HG02938 (cell line): ENCODE data around the gene CACNA1B.
"Not testable (repeated sequence)": the region's sequence is repeated elsewhere in the genome, so short reads cannot be mapped to it uniquely, and the experiment has no call there.

ENCODE experiments used
- ATAC-seq: cut with Tn5 transposase; IDR thresholded peaks from one replicate; pipeline ENCODE4 v1.9.1; 2021; ENCODE audit warnings: mild to moderate bottlenecking, moderate library complexity; ENCODE audit not compliant: unreplicated experiment

The CACNA1B gene

DNA sequence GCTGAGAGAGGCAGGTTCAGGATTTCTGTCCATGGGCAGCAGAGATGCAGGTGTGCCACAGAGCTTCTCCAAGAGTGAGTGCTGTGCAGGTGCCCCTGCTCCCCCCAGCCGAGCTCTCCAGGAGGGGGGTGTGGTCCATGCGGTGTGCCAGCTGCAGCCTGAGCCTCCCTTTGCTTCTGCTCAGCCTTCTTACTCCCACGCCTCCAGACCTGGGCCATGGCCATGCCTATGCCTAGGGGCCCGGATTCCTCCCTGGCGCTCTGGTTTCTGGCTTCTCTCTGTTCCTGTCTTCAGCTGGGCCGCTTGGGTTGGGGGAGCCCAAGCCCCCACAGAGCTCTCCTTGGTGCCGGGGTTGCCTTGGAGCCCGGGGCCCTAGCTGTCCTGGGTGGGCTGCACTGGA is 133.3 kb downstream of the CACNA1B start:
- no peak for ATAC-seq

DNA sequence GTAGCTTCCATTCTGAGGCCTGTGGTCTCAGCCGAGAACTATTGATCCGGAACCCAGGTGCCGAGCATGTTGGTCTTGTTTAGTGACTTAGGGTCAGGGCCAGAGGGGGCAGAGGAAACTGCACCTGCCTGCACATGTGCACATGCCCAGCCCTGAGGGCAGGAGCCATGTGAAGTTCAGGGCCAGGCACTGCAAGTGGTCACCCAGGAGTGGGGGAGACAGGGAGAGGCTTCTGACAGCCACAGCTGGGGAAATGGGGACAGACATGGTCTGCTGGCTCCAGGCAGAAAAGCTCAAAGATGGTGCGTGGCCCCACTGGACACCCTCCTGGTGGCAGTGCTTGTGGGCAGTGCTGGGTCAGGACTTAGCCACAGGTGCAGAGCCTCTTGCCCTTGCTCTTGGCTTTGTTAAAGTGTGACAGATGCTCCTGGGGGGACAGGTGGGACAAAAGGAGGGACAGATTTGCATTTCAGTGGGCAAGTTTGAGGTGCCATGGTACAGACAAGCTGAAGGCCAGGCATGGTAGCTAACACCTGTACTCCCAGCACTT is 134.4 kb downstream of the CACNA1B start:
- no peak for ATAC-seq

DNA sequence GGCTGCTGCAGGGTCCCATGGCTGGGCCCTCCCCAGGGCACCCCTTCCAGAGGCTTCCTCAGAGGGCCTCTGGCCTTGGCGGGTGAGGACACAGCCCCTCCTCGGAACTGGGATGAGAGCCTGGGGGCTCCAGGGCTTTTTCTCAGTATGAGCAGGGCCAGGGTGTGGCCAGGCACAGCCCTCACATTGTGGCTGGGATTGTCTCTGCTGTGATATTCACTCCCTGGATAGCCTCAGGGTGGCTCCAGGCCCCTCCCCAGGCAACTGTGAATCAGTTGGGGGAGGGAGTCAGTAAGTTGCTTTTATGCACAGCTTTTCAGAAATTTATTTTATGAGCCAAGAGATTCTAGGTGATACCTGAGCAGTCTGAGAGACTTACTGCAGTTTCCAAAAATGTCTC is 135.7 kb downstream of the CACNA1B start:
- ATAC-seq: no peak

DNA sequence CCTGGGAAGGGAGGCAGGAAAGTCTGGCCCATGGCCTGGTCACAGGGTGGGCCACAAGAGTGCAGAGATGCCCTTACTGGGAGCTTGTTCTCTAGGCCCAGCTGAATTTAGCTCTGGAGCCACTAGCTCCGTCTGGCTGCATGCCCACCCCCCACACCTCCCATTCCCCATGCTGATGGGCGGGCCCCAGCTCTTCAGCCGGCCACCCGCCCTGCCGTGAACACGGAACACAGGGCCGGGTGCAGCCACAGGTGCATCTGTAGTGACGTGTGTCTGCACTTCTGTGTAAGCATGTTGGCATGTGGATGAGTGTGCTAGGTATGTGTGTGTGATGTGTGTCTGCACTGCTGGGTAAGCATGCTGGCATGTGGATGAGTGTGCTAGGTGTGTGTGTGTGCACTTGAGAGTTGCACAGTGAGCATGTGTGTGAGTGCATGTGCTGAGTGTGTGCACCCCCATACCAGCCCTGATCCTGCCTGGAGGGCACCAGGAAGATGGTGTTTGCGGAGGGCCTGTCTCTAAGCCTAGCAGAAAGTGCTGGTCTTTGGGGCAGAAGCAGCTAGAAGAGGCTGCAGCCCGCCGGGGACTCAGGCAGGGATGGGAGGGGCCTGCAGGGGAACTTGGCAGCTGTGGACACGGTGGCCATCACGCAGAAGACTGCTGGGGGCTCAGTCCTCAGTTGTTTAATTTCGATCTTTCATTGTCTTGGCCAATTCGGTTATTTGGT is 136.4 kb downstream of the CACNA1B start:
- ATAC-seq: no peak

DNA sequence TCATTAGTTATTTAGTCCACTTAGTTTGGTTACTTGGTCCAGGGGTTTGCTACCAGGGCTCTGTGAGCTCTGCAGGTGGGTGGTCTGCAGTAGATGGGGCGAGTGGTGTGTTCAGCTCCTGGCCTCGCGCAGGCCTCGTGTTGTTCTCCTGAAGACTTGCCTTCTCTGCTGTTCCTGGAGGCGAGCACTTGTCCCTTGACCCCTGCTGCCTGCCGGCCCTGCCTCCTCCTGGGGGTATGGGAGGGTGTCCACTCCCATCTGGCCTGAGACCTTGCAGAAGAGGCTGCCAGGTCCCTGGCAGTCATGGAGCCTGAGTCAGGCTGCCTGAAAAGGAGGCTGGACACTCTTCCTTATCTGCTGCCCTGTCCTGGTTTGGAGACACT is 137.0 kb downstream of the CACNA1B start:
- no peak for ATAC-seq

DNA sequence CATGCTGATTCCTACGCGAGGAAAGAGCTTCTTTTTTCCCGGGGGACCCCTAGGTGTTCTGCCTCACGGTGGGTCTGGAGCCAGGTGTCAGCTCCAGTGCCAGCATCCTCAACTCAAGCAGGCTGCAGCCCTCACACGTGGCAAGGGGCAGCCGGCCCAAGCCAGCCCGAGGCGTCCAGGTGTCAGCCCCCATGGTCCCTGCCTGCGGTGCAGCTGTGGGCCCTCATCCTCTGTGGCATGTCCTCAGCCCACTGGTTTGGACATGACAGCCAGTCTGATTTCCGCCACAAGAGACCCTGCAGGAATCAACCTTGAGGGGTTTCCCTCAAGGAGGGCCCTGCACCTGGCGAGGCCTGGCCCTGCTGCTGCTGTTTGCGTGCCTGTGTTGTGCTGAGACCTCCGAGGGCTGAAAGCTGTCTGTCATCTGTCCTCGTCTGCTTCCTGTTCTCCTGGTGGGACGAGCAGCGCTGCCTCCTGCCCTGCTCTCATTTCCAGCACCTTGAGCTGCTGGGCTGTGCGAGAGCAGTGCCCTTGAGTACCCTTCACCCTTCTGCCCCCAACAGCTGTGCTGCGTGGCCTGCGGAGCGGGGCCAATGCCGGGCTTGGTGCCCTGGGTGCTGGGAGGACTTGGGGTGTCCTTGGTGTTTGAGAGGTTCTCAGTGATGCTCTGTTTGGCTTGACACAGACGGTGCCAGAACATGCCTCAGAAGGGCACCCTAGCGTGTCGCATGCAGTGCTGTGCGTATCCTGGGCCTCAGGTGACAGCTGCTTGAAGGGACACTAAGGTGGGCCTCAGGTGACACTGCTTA is 137.6 kb downstream of the CACNA1B start:
- ATAC-seq: no peak

DNA sequence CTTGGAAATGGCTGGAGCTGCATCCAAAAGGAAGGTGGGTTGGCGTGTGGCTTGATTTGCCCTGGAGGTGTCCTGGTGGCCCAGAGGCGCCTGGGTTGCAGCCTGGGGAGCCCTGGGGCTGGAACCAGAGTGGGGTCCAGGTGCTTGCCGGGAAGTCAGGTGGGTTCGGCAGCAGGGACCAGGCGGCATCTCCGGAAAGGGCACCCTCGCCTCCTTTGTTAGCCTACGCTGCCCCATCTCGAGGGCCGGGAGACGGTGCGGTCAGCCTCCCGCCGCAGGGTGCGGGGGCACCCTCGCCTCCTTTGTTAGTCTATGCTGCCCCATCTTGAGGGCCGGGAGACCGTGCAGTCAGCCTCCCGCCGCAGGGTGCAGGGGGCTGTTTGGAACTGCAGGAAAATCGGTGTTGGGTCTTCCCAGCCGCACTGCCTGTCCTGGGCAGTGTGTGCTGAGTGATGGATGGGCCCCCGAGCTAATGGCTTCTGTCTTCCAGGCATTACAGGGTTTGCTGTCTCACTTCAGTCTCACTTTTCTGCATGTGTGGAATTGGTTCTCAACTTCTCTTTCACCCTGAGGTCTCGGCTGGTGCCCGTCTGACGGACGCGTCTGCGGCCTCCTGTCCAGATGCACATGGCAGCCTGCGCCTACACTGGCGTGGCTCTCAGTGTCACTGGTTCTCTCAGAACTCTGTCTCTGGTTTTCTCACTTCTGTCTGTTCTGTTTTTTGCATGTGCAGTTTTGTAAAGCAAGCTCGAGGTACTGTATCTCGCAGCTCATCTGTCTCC is 139.0 kb downstream of the CACNA1B start:
- no peak for ATAC-seq

DNA sequence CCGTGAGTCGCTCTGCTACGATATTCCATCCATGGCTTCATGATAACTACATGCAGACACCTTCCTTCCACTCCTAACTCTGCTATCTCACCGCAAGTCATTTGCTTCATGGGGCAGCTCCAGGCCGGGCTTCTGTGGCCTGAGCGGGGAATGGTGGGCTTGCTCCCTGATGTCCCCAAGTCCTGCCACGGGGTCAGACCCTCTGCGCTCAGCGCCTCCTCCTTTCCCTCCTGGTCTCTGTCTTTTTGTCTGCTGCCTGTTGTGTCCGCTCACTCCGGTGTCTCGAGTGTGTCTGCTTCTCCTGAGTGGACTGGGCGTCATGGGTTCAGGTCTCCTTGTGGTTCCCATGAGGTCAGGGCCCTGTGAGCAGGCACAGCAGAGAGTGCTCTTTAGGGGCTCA is 139.6 kb downstream of the CACNA1B start:
- no peak for ATAC-seq

DNA sequence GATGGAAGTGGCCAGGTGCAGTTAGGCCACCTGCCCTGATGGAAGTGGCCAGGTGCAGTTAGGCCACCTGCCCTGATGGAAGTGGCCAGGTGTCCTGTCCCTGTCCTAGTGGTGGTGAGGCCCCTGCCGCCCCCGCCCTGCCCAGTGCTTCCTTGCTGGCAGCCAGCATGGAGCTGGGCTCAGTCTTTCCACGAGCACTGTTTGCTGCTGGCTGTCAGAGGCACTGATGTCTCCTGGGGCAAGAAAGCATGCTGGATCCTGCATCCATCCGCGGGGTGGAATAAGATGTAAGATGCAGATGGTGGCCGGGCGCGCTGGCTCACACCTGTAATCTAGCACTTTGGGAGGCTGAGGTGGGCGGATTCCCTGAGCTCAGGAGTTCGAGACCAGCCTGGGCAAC is 141.9 kb downstream of the CACNA1B start:
- ATAC-seq: not testable (repeated sequence)

DNA sequence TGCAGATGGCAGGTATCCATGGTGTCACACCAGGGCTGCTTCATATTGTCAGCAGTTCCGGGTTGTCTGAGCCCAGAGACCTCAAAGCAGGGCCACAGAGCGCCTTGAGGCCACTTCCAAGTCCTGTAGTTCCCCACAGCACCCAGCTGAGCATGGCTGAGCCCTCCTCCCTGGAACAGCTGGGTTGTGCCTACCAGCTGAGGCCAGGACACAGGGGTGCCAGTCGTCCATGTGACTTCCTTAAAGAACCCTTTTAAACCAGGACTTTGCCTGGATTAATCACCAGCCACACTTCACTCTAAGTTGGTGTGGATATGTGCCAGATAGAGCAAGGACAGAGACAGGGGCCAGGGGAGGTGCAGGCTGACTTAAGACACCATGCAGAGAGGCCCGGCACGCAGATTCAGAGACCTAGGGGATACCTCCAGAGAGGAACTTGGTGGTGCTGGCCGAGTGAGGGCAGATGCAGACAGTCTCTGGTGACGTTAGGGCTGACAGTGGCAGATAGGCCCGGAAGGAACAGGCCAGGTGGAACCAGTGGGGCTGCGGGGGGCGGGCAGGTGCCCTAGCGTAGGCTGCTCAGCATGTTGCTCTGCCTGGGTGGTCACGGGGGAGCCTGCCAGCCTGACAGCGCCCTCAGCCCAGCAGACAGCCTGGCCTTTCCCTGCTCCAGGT is 142.7 kb downstream of the CACNA1B start:
- no peak for ATAC-seq

DNA sequence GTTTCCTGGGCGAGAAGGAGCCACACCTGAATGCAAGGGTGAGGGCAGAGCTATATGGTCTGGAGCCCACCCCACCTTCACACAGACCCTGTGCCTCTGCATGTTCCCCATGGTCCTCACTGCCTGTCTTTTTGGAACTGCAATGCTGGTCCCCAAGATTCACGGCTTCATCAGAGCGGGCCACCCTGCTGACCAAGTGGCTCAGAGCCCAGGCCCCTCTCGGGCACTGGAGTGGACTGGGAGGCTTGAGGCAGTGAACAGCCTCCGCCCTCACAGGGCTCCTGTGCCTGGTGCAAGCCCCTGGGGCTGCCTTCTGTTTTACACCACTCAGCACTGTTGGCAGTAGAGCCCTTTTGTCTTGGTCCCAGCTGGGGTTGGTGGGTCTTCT is 143.2 kb downstream of the CACNA1B start:
- no peak for ATAC-seq

DNA sequence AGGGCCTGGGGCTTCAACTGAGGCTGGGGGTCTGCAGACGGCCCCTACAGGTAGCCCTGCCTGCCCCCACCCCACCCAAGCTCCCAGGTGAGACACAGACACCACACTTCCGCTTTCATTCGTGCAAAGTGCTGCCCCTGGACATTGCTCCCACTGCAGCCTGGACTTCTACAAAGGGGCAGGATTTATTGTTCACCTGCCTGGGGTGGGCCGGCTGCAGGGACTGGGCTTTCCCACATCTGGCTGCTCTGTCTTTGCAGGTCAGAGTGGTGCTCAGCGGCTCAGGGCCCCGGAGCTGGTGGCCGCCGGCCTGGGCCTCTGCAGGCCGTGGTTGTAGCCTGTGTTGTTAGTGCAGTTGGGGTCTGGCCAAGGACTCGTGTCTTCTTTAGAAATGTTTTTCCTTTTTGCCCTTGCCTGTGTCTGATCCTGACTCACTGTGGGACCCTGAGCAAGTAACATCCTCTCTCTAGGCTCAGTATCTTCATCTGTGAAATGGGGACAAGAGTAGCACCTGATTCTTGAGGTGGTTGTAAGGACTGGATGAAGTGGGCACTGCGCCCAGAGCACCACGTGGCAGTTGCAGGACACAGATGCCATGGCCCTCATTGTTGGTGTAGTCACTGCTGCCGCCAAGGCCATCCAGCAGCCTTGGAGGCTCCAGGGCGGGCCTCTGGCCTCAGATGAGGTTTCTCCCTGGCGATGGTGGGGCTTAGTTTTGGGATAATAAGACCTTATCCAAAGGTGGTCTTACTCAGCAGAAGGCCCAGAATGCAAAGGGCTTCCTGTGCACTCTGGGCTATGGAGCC is 143.9 kb downstream of the CACNA1B start:
- ATAC-seq: no peak

DNA sequence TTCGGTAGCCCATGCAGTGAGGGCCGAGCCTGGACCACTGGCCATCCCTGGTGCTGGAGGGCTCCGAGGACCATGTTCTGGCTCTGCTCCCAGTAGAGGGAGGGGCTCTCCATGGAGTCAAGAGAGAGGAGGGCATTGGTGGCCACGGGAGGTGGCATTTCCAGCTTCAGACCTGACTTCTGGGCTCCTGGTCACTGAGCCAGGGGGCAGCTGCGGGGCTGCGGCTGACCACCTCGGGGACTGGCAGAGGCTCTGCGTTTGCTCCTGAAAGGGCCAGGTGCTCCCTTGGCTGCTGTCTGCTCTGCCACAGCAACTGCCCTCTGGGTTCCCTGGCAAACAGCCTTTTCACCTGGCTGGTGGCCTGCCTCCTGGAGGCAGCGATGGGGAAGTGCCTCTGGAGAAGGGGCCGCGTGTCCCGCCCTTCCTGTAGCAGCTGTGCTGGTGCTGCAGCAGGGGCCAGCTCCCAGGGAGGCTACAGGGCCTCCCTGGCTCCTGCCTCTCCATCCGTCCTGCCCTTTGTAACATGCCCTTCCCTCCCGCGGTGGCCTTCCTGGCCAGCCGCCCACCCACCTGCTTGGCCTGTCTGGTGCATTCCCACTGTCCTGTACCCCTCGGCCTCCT is 144.6 kb downstream of the CACNA1B start:
- ATAC-seq: no peak

DNA sequence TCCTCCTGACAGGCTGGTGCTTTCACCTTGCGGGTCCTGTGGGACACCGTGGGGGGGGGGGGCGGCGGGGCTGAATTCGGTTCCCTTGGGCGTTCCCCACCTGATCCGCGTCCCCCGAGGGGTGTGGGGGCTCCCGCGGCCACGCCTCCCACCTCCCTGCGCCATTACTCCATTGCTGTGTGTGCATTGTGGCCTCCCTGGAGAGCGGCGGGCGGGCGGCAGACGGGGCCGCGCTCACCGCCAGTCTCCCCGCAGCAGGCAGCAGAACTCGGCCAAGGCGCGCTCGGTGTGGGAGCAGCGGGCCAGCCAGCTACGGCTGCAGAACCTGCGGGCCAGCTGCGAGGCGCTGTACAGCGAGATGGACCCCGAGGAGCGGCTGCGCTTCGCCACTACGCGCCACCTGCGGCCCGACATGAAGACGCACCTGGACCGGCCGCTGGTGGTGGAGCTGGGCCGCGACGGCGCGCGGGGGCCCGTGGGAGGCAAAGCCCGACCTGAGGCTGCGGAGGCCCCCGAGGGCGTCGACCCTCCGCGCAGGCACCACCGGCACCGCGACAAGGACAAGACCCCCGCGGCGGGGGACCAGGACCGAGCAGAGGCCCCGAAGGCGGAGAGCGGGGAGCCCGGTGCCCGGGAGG is 145.3 kb downstream of the CACNA1B start:
- ATAC-seq: no peak

DNA sequence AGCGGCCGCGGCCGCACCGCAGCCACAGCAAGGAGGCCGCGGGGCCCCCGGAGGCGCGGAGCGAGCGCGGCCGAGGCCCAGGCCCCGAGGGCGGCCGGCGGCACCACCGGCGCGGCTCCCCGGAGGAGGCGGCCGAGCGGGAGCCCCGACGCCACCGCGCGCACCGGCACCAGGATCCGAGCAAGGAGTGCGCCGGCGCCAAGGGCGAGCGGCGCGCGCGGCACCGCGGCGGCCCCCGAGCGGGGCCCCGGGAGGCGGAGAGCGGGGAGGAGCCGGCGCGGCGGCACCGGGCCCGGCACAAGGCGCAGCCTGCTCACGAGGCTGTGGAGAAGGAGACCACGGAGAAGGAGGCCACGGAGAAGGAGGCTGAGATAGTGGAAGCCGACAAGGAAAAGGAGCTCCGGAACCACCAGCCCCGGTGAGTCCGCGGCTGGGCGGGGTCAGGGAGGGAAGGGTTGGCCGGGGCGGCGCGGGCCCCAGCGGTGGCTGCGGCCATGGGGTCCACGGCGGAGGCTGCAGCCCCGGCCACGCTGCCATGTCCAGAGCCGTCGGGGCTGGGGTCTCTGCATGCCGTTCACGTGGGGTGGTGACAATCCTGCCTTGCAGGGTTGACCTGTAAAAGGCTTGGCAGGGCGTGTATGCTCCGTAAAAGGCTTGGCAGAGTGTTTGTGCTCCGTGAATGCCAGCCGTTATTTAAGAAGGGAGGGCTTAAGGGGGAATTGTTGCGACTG is 146.0 kb downstream of the CACNA1B start:
- ATAC-seq: no peak

DNA sequence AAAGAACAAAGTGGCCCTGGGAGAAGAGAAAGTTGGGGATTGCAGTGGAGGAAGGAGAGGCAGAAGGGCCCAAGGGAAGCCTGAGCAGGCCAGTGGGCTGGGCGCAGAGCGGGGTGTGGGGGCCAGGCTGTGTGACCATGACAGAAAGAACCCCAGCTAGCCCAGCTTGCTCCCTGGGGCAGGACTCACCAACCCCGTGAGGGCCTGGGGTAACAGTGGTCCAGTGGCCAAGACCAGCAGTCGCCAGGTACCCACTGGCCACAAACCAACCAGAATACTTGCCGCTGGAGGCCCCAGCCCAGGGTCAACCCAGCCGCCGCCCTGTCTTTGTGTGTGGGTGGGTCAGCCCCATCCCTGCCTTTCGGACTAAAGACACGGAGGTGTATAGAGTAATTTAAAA is 146.5 kb downstream of the CACNA1B start:
- no peak for ATAC-seq

DNA sequence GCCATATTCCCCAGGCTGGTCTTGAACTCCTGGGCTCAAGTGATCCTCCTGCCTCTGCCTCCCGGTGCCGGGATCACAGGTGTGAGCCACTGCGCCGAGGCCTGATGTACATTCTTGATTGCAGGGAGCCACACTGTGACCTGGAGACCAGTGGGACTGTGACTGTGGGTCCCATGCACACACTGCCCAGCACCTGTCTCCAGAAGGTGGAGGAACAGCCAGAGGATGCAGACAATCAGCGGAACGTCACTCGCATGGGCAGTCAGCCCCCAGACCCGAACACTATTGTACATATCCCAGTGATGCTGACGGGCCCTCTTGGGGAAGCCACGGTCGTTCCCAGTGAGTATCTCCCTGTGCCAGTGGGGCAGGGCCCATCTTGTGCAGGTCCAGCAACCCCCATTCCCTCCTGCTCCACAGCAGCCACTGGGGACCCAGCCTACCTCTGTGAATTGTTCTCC is 147.3 kb downstream of the CACNA1B start:
- ATAC-seq: no peak

DNA sequence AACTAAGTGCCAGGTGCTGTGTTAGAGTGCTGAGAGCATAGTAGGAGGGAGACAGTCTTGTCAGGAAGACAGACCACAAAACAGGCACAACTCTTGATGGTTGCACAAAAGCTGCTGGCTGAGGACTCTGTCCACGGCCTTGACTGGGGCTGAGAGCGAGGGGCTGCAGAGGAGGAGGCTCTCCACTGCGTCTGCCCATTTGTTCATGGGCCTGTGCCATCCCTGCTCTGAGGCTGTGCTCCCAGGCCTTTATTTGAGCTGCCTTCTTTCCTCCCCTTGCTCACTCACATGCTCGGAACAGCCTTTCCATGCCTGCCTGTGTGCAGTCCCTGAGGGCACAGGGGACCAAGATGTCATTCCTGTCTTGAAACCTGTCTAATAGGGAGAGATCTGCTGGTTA is 147.8 kb downstream of the CACNA1B start:
- no peak for ATAC-seq
